Activated naive CD8-positive, alpha-beta T cell (primary cell): ENCODE data around the gene SH3BP5L.
"Not testable (repeated sequence)": the region's sequence is repeated elsewhere in the genome, so short reads cannot be mapped to it uniquely, and the experiment has no call there.

ENCODE experiments used
- H3K27ac Mint-ChIP-seq: one replicate; pipeline ENCODE4 v1.8.0; 2021; ENCODE audit warnings: mixed read lengths
- H3K27me3 Mint-ChIP-seq: one replicate; pipeline ENCODE4 v1.8.0; 2021; ENCODE audit warnings: mixed read lengths
- H3K36me3 Mint-ChIP-seq: one replicate; pipeline ENCODE4 v1.8.0; 2021; ENCODE audit warnings: mixed read lengths
- H3K4me1 Mint-ChIP-seq: one replicate; pipeline ENCODE4 v1.8.0; 2021; ENCODE audit warnings: low read depth, mixed read lengths
- H3K4me3 Mint-ChIP-seq: one replicate; pipeline ENCODE4 v1.8.0; 2021; ENCODE audit warnings: mild to moderate bottlenecking, mixed read lengths
- H3K9me3 Mint-ChIP-seq: one replicate; pipeline ENCODE4 v1.8.0; 2021; ENCODE audit warnings: low read depth, mixed read lengths

Gene SH3BP5L

DNA sequence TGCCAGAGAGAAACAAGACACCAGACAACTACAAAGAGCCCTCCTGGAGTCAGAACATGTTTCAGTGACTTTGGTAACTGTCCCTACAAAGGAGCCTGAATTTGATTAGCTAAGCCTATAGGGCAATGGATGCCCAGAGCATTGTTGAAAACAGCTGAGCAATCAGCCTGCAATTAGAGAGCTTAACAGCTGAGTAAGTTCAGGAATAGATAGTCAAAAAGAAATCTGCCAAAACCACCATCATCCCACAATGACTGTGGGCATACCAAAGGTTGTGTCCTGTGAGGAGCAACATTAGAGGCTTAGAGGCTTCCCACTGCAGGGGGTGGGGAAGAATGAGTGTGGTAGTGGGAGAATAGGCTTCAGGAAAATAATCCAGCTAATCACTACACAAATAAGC is 32.1 kb downstream of the SH3BP5L start:
- Mint-ChIP-seq H3K36me3 (peaks cover 6% of the 10 kb centered on the region), H3K9me3 (peaks cover 7% of the 10 kb centered on the region), H3K4me1 (no peaks in the 10 kb centered on the region), H3K4me3 (no peak overlapping the region), H3K27ac (no peak overlapping the region), H3K27me3 (peaks cover 5% of the 10 kb centered on the region)

DNA sequence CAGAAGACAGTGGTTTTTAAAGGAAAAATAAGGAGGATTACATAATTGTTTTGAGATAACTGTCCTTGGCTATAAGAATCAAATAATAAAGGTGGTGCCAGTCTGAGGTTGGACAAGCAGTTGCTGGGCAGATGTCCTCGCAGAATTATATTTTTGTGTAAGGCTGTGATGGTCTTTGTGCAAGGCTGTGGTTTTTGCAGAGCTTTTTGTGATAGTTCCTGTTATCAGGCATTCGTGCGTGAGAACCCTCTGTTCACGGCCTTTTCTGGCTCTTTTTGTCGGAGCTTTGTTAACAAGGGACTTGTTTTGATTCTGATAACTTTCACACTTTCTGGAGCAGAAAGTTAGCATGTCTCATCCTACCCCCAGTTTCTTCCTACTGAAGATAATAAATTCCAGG is 33.4 kb downstream of the SH3BP5L start:
- Mint-ChIP-seq H3K36me3 (peaks cover 6% of the 10 kb centered on the region), H3K9me3 (peaks cover 7% of the 10 kb centered on the region), H3K27me3 (peaks cover 4% of the 10 kb centered on the region), H3K27ac (no peak overlapping the region), H3K4me1 (no peaks in the 10 kb centered on the region), H3K4me3 (no peak overlapping the region)

DNA sequence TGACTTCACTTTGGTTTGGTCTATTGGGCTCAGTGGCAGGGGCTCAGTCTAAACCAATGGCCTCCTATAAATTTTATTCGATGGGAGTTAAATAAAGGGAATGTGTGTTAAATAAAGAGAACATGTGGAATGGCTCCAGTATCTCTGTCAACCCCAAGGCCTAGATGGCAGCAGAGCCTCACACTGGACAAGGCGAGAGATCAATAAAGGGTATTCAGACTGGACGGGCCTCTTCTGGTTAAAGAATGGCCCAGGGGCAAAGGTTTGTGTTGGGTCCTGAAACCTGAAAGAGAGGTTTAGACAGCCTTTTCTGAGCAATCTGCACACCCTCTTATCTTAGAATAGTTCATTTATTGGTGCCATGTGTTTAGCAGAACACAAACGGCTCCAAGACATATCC is 34.7 kb downstream of the SH3BP5L start:
- peaks cover 7% of the 10 kb centered on the region for H3K9me3 Mint-ChIP-seq
- H3K4me3 Mint-ChIP-seq: no peak overlapping the region
- H3K27ac Mint-ChIP-seq: no peak overlapping the region
- peaks cover 4% of the 10 kb centered on the region for H3K36me3 Mint-ChIP-seq
- H3K27me3 Mint-ChIP-seq: peaks cover 3% of the 10 kb centered on the region
- no peaks in the 10 kb centered on the region for H3K4me1 Mint-ChIP-seq

DNA sequence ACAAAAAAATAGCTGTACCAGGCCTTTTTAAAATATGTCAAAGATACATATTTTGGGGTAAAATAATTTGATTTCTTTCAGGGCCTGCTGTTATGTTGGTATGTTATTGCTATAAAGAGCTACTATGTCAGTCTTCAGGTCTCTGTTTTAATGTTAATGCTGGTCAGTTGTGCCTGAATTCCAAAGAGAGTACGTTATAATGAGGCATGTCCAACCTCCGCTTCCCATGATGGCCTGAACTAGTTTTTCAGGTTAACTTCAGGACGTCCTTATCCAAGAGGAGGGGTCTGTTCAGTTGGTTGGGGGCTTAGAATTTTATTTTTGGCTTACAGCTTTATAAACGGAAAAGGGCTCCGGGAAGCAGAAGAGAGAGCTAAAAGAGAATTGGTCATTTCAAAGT is 35.3 kb downstream of the SH3BP5L start:
- Mint-ChIP-seq H3K36me3 (peaks cover 4% of the 10 kb centered on the region), H3K4me1 (no peaks in the 10 kb centered on the region), H3K27ac (no peak overlapping the region), H3K4me3 (no peak overlapping the region), H3K27me3 (peaks cover 3% of the 10 kb centered on the region), H3K9me3 (peaks cover 7% of the 10 kb centered on the region)

DNA sequence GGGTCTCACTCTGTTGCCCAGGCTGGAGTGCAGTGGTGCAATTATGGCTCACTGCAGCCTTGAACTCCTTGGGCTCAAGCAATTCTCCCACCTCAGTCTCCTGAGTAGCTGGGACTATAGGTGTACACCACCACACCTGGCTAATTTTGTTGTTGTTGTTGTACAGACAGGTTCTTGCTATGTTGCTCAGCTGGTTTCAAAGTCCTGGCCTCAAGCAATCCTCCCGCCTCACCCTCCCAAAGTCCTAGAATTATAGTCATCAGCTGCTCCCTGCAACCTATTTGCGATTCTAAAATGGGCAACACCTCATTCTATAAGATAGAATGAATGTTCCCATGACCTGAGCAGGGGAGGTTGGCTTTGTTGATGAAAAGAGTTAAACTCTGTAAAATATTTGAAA is 36.4 kb downstream of the SH3BP5L start:
- H3K36me3 Mint-ChIP-seq, H3K27me3 Mint-ChIP-seq, H3K27ac Mint-ChIP-seq, H3K9me3 Mint-ChIP-seq, H3K4me3 Mint-ChIP-seq, H3K4me1 Mint-ChIP-seq: not testable (repeated sequence)

DNA sequence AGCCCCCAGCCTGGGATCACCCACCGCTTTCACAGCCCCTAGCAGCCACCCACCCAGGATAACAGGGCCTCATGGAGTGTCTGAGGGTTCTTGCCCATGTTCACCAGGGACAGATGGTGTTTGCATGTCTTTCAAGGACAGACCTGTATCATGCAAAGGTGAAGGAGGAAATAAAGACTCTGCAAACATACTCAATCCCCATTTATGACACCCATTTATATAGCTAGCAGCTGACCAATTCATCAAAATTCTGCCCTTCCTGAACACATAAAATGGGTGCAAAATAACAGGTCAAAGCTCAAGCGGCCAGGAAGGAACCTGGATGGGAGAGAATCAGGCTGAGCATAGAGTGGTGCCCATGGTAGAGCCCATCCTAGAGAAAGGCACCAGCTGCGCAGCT is 37.4 kb downstream of the SH3BP5L start:
- Mint-ChIP-seq H3K4me1 (no peaks in the 10 kb centered on the region), H3K9me3 (no peaks in the 10 kb centered on the region), H3K4me3 (no peak overlapping the region), H3K27me3 (peaks cover 3% of the 10 kb centered on the region), H3K27ac (no peak overlapping the region), H3K36me3 (no peaks in the 10 kb centered on the region)

DNA sequence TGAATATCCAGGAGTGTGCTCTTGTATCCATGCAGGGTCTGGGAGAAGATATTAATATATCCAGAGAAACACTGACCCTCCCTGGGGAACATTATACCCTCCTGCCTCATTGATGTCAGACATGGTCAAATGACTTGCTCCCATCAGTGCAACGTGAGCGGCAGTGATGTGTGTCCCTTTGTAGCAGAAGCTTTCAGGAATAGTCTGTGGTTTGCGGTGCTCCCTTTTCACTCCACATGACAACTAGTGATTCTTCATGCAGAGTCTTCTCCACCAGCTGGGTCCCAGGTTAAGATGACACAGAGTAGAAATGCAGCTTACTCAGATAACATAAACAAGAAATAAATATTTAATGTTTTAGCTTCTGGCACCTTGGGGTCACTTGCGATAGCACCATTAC is 38.3 kb downstream of the SH3BP5L start:
- Mint-ChIP-seq H3K27me3 (peaks cover 3% of the 10 kb centered on the region), H3K4me1 (no peaks in the 10 kb centered on the region), H3K27ac (no peak overlapping the region), H3K9me3 (no peaks in the 10 kb centered on the region), H3K36me3 (no peaks in the 10 kb centered on the region), H3K4me3 (no peak overlapping the region)

DNA sequence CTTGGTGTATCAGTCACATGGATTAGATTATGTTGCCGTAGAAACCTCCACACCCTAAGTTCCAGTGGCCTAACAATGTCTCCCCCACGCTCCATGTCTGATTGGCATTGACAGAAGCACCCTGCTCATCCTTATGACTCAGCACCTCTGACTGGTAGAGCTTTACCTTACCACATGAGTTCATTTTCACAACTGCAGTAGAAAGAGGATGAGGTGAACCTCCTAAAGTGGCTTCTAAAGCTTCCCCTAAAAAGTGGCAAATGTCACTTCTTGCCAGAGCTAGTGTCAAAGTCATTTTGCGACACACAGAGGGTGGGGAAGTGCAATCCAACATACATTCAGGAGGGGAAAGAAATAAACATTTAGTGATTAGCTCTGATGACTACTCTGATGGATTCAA is 39.6 kb downstream of the SH3BP5L start:
- Mint-ChIP-seq H3K27me3 (peaks cover 10% of the 10 kb centered on the region), H3K4me1 (no peaks in the 10 kb centered on the region), H3K4me3 (no peak overlapping the region), H3K36me3 (peaks cover 5% of the 10 kb centered on the region), H3K27ac (no peak overlapping the region), H3K9me3 (peaks cover 5% of the 10 kb centered on the region)

DNA sequence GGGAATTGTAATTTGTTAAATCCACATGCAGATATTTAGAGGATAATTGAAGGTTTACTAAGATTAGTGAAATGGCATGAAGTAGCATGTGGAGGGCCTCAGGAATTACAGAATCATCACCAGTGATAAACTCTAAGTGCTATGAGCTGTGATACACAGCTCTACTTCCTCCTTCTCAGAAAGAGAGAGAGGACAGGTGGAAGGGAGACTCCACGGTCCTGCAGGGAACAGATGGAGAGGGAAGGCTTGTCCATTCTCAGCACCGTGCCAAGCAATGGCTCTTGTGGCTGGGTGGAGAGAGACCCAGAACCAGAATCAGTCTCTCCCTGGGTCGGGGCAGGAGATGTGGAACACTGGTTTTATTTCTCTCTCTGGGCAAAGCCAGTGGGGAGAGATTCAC is 42.3 kb downstream of the SH3BP5L start:
- Mint-ChIP-seq H3K9me3 (peaks cover 5% of the 10 kb centered on the region), H3K27ac (no peak overlapping the region), H3K4me3 (no peak overlapping the region), H3K36me3 (peaks cover 6% of the 10 kb centered on the region), H3K27me3 (peaks cover 15% of the 10 kb centered on the region), H3K4me1 (no peaks in the 10 kb centered on the region)

DNA sequence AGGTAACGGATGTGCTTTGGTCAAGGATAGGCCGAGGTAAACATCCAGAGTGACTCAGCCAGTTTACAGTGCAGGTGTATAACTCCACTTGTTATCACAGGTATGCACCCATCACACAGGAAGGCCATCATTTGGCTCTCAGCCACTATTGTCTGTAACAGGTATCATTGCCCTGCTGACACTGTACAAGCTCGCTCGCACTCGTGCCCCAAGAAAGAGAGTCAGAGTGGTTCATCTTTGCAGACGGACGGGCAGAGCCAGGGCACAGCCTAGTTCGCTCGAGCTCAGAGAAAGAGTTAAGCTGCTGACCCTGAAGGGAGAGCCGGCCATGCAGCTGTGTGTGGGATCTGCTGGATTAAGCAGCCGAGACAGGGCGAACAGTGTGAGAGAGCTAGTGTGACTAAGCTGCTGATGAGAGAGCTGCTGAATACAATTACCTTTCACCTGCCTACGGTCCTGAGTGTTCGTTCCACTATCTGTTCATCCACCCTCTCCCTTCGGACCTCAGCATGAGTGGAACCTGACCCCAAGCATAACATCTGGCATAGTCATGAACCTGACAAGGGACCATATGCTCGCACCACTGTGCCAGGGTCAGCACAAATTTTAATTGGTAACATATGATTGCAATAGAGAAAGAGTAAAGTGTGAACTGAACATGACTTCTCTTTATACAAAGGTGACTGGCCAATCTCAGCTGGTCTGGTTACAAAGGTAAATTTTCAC is 43.1 kb downstream of the SH3BP5L start:
- H3K4me1 Mint-ChIP-seq: no peaks in the 10 kb centered on the region
- H3K9me3 Mint-ChIP-seq: peaks cover 5% of the 10 kb centered on the region
- H3K27me3 Mint-ChIP-seq: peaks cover 15% of the 10 kb centered on the region
- no peak overlapping the region for H3K4me3 Mint-ChIP-seq
- peaks cover 6% of the 10 kb centered on the region for H3K36me3 Mint-ChIP-seq
- no peak overlapping the region for H3K27ac Mint-ChIP-seq

DNA sequence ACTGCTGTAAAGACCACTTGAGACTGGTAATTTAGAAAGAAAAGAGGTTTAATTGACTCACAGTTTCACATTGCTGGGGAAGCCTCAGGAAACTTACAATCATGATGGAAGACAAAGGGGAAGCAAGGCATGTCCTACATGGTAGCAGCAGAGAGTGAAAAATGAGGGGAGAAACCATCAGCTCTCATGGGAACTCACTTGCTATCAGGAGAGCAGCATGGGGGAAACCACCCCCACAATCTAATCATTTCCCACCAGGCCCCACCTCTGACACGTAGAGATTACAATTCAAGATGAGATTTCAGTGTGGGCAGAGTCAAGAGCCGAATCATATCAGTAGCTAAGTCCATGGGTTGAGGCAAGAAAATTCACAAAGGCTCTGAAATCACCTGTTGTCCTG is 46.4 kb downstream of the SH3BP5L start:
- H3K4me1 Mint-ChIP-seq: no peaks in the 10 kb centered on the region
- peaks cover 14% of the 10 kb centered on the region for H3K9me3 Mint-ChIP-seq
- no peak overlapping the region for H3K4me3 Mint-ChIP-seq
- H3K36me3 Mint-ChIP-seq: peaks cover 6% of the 10 kb centered on the region
- H3K27me3 Mint-ChIP-seq: peaks cover 12% of the 10 kb centered on the region
- no peak overlapping the region for H3K27ac Mint-ChIP-seq

DNA sequence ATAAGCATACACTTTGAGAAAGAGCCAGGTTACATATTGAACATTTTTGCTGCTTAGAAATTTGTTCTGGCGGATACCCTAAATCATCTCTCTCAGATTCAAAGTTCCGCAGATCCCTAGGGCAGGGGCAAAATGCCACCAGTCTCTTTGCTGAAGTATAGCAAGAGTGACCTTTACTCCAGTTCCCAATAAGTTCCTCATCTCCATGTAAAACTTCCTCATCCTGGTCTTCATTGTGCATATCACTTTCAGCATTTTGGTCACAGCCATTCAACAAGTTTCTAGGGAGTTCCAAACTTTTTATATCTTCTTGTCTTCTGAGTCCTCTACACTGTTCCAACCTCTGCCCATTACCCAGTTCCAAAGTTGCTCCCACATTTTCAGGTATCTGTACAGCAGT is 46.8 kb downstream of the SH3BP5L start:
- Mint-ChIP-seq H3K4me3 (no peak overlapping the region), H3K27me3 (peaks cover 12% of the 10 kb centered on the region), H3K36me3 (peaks cover 6% of the 10 kb centered on the region), H3K4me1 (no peaks in the 10 kb centered on the region), H3K27ac (no peak overlapping the region), H3K9me3 (peaks cover 14% of the 10 kb centered on the region)

DNA sequence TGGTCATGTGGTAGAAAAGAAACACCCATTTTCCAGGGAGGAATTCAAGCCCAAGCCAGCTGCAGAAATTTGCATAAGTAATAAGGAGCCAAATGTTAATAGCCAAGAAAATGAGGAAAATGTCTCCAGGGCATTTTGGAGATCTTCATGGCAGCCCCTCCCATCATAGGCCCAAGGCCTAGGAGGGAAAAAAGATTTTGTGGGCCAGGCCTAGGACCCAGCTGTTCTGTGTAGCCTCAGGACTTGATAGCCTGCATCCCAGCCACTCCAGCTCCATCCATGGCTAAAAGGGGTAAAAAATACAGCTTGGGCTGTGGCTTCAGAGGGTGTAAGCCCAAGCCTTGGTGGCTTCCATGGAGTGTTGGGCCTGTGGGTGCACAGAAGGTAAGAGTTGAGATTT is 48.7 kb downstream of the SH3BP5L start:
- Mint-ChIP-seq H3K4me1 (no peaks in the 10 kb centered on the region), H3K9me3 (peaks cover 14% of the 10 kb centered on the region), H3K27me3 (peaks cover 12% of the 10 kb centered on the region), H3K4me3 (no peak overlapping the region), H3K27ac (no peak overlapping the region), H3K36me3 (peaks cover 6% of the 10 kb centered on the region)

DNA sequence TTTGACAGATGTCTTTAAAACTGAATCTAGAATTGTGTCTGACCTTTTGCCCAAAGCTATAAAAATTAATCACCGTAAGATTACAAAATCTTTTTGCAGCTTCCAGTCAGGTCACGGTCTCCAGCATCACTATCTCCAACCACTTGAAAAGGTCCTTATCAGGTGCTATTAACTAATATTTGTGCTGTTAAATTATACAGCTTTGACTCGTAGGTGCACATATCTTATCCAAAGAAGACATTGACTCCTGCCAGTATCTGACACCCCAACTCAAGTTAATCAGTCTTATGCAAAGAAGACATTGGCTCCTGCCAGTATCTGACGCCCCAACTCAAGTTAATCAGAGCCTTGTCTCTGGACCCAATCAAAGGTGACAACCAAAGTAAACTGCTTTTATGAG is 50.3 kb downstream of the SH3BP5L start:
- Mint-ChIP-seq H3K36me3 (no peaks in the 10 kb centered on the region), H3K27me3 (peaks cover 6% of the 10 kb centered on the region), H3K4me1 (no peaks in the 10 kb centered on the region), H3K9me3 (peaks cover 9% of the 10 kb centered on the region), H3K4me3 (no peak overlapping the region), H3K27ac (no peak overlapping the region)
